Measurements from ENCODE around the gene GLOD4.

DNA sequence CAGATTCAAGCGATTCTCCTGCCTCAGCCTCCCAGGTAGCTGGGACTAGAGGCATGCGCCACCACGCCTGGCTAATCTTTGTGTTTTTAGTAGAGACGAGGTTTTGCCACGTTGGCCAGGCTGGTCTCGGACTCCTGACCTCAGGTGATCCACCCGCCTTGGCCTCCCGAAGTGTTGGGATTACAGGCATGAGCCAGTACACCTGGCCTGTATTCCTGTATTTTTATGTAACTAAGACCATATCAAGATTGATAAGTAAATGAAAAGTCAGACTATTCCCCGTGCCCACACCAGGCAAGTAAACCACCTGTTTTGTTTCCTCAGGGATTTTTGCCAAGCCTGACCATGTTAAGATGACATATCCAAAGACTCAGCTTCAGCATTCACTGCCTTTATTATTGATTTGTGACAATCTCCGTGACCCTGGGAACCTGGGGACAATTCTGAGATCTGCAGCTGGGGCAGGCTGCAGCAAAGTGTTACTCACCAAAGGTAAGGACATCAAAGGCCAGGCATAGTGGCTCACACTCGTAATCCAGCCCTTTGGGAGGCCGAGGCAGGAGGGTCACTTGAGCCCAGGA, 5.7 kb upstream of the GLOD4 start:
- TF ChIP-seq, protein P1, sequence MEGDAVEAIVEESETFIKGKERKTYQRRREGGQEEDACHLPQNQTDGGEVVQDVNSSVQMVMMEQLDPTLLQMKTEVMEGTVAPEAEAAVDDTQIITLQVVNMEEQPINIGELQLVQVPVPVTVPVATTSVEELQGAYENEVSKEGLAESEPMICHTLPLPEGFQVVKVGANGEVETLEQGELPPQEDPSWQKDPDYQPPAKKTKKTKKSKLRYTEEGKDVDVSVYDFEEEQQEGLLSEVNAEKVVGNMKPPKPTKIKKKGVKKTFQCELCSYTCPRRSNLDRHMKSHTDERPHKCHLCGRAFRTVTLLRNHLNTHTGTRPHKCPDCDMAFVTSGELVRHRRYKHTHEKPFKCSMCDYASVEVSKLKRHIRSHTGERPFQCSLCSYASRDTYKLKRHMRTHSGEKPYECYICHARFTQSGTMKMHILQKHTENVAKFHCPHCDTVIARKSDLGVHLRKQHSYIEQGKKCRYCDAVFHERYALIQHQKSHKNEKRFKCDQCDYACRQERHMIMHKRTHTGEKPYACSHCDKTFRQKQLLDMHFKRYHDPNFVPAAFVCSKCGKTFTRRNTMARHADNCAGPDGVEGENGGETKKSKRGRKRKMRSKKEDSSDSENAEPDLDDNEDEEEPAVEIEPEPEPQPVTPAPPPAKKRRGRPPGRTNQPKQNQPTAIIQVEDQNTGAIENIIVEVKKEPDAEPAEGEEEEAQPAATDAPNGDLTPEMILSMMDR (conservative IDR thresholded peaks at IDR 0.05 in 1 of 2, IDR thresholded peaks at IDR 0.05 in 1 of 2; ENCODE audit: low read depth in 1 of 2, low read length in 2 of 2) = no peak
- no peak for TF ChIP-seq EZH2 (IDR thresholded peaks at IDR 0.05; ENCODE audit: low read length, missing control alignments)

Data from fibroblast of lung (primary cell).